ENCODE results near the gene KIF26B.

Gene KIF26B

GRCh38 chr1:245263529-245264095, 108.8 kb downstream of the KIF26B start:
- FAIRE-seq (no peak), DNase-seq (ENCODE audit: insufficient read length, low spot score) (no peak)
- TF ChIP-seq POLR2A (IDR thresholded peaks at IDR 0.05; ENCODE audit: low read depth, low read length), result no peak

- no peak for TF ChIP-seq POLR2A (IDR thresholded peaks at IDR 0.05; ENCODE audit: low read depth, low read length)
- FAIRE-seq (no peak), DNase-seq (ENCODE audit: insufficient read length, low spot score) (no peak)
Measured at GRCh38 chr1:245264226-245264625, 109.4 kb downstream of the KIF26B start.

GRCh38 chr1:245266105-245266504, 111.3 kb downstream of the KIF26B start:
- DNase-seq (ENCODE audit: insufficient read length, low spot score) (no peak), FAIRE-seq (no peak)
- TF ChIP-seq POLR2A (IDR thresholded peaks at IDR 0.05; ENCODE audit: low read depth, low read length), result no peak

- FAIRE-seq, result no peak
- TF ChIP-seq POLR2A (IDR thresholded peaks at IDR 0.05; ENCODE audit: low read depth, low read length), result no peak
- no peak for DNase-seq (ENCODE audit: insufficient read length, low spot score)
Measured at GRCh38 chr1:245270063-245270462, 115.3 kb downstream of the KIF26B start.

- TF ChIP-seq POLR2A (IDR thresholded peaks at IDR 0.05; ENCODE audit: low read depth, low read length), result no peak
- FAIRE-seq, result no peak
- DNase-seq (ENCODE audit: insufficient read length, low spot score), result no peak
Measured at GRCh38 chr1:245270972-245271371, 116.2 kb downstream of the KIF26B start.

- DNase-seq (ENCODE audit: insufficient read length, low spot score) (no peak), FAIRE-seq (no peak)
- TF ChIP-seq POLR2A (IDR thresholded peaks at IDR 0.05; ENCODE audit: low read depth, low read length), result no peak
Measured at GRCh38 chr1:245272676-245273075, 117.9 kb downstream of the KIF26B start.

GRCh38 chr1:245276445-245276844, 121.7 kb downstream of the KIF26B start:
- no peak for TF ChIP-seq POLR2A (IDR thresholded peaks at IDR 0.05; ENCODE audit: low read depth, low read length)
- DNase-seq (ENCODE audit: insufficient read length, low spot score) (no peak), FAIRE-seq (no peak)

GRCh38 chr1:245277276-245277675, 122.5 kb downstream of the KIF26B start:
- DNase-seq (ENCODE audit: insufficient read length, low spot score) (no peak), FAIRE-seq (no peak)
- no peak for TF ChIP-seq POLR2A (IDR thresholded peaks at IDR 0.05; ENCODE audit: low read depth, low read length)

GRCh38 chr1:245278846-245279245, 124.1 kb downstream of the KIF26B start:
- DNase-seq (ENCODE audit: insufficient read length, low spot score) (no peak), FAIRE-seq (no peak)
- TF ChIP-seq POLR2A (IDR thresholded peaks at IDR 0.05; ENCODE audit: low read depth, low read length), result no peak

- TF ChIP-seq POLR2A (IDR thresholded peaks at IDR 0.05; ENCODE audit: low read depth, low read length), result no peak
- FAIRE-seq (no peak), DNase-seq (ENCODE audit: insufficient read length, low spot score) (no peak)
Measured at GRCh38 chr1:245279346-245279745, 124.6 kb downstream of the KIF26B start.

- FAIRE-seq, result no peak
- no peak for TF ChIP-seq POLR2A (IDR thresholded peaks at IDR 0.05; ENCODE audit: low read depth, low read length)
- DNase-seq (ENCODE audit: insufficient read length, low spot score), result no peak
Measured at GRCh38 chr1:245283001-245283400, 128.2 kb downstream of the KIF26B start.

GRCh38 chr1:245285168-245285567, 130.4 kb downstream of the KIF26B start:
- FAIRE-seq, result no peak
- TF ChIP-seq POLR2A (IDR thresholded peaks at IDR 0.05; ENCODE audit: low read depth, low read length), result no peak
- DNase-seq (ENCODE audit: insufficient read length, low spot score), result no peak

GRCh38 chr1:245288796-245289195, 134.0 kb downstream of the KIF26B start:
- TF ChIP-seq POLR2A (IDR thresholded peaks at IDR 0.05; ENCODE audit: low read depth, low read length), result no peak
- FAIRE-seq, result no peak
- no peak for DNase-seq (ENCODE audit: insufficient read length, low spot score)

GRCh38 chr1:245290836-245291235, 136.1 kb downstream of the KIF26B start:
- FAIRE-seq, result no peak

GRCh38 chr1:245291351-245291750, 136.6 kb downstream of the KIF26B start:
- no peak for DNase-seq (ENCODE audit: insufficient read length, low spot score)
- no peak for TF ChIP-seq POLR2A (IDR thresholded peaks at IDR 0.05; ENCODE audit: low read depth, low read length)
- FAIRE-seq, result no peak

More at GRCh38 chr1:245290836-245291235, 136.1 kb downstream of the KIF26B start:
- no peak for DNase-seq (ENCODE audit: insufficient read length, low spot score)
- TF ChIP-seq POLR2A (IDR thresholded peaks at IDR 0.05; ENCODE audit: low read depth, low read length), result no peak

GRCh38 chr1:245292141-245292540, 137.4 kb downstream of the KIF26B start:
- no peak for TF ChIP-seq POLR2A (IDR thresholded peaks at IDR 0.05; ENCODE audit: low read depth, low read length)
- FAIRE-seq (no peak), DNase-seq (ENCODE audit: insufficient read length, low spot score) (no peak)
